HG02840 (cell line): ENCODE data around the gene COLEC12.

Experiments
- ATAC-seq: cut with Tn5 transposase; IDR thresholded peaks from one replicate; pipeline ENCODE4 v1.9.1; 2021; ENCODE audit warnings: mild to moderate bottlenecking, moderate library complexity, moderate number of reproducible peaks; ENCODE audit not compliant: unreplicated experiment, low FRiP score

Gene COLEC12

GRCh38 chr18:393574-393957 lies 106.9 kb downstream of the COLEC12 start:
- ATAC-seq, result no peak

- no peak for ATAC-seq
These were observed 107.5 kb downstream of the COLEC12 start for GRCh38 chr18:392928-393573.

GRCh38 chr18:390741-391478 lies 109.6 kb downstream of the COLEC12 start:
- no peak for ATAC-seq

DNA sequence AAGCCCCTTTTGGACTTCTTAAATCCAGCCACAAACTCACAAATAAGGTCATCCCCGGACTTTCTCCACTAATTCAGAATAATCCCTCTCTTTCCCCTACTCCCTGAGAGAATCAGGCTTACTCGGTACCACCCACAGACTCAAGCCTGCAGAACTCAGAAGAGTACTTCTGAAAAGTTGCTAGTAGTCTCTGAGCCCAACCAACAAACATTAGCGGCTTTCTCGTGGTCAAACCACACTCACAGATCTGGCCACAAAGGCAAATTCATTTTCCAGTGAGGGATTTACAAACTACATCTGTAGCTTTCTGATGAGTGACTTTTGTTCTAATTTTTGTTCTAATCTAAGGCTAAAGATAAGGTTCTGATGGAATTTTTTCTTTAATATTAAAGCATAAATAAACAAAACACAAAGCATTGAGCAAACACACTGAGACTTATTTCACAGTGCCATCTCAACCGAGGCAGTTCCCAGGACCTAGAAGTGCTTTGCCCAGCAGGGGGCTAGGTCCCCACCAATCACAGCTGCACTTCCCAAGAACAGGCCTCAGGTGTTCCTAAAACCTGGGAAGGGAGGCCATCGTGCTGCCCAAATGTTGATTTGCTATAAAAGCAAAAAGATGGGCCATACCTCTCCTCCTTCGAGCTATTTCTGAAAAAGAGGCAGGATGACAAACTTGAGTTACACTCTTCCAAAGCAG lies 110.7 kb downstream of the COLEC12 start:
- ATAC-seq, result no peak

DNA sequence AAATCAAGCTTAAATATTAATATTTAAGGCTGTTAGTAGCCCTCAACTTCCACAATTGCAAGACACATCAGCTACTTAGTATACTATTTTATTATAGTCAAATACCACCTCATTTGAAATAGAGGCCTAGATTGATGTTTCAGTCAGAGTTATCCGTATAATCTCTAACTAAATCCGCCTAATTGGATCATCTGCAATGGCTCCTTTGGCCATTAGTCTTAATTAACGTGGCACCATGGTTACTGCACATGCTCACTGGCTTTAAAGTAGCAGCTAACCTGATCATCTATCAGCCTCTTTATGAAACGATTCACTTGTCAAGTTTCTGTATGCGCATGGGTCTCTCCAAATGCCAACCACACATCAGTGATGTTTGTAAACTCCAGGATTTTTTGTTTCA lies 112.3 kb downstream of the COLEC12 start:
- no peak for ATAC-seq

- ATAC-seq, result no peak
These were observed 113.5 kb downstream of the COLEC12 start for GRCh38 chr18:386994-387393.

DNA sequence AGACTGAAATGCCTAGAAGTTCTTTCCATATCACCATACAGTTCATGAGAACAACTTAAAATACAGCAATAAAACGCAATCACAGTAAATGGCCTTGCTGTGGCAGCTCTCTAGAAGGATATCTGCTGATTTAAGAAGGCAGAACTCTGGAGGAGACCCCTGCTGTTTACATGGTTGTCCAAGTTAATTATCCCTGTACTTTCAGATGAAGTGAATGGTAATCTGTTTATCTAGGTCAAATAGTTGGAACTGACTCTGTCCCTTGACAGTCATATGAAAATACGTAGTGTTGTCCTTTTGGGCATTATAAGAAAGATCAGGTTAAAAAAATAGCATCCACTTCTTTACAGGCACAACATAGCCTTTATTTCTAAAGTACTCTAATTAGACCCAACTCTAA lies 115.6 kb downstream of the COLEC12 start:
- no peak for ATAC-seq

GRCh38 chr18:383135-383534 lies 117.4 kb downstream of the COLEC12 start:
- no peak for ATAC-seq

- no peak for ATAC-seq
These were observed 118.0 kb downstream of the COLEC12 start for GRCh38 chr18:382423-382984.

DNA sequence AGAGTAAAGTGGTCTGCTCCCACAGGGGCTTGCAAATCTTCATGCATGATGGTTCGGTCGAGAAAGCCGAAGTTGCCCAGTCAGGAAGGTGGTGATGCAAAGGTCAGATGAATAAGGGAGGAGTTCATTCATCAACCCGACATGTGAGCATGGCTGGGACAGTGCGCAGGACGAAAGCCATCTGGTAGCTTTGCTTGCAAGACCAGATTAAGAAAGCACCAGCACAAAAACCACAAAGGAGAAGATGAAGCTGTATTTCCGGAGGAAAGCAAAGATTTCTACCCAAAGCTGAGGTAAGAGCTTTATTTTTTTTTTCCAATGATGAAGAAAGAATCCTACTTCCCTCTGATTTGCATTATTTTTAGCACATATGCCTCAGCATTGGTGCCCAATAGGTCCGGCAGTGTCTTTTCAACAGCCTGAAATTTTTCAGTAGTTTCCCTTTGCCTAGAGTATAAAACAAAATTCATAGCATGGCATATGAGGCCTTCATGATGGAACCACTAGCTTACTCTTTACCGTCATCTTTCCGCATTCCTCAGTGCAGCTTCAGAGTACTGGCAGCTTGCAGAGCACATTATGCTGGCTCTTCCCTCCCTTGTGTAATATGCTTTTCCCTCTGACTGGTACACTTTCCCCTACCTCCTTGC lies 120.7 kb downstream of the COLEC12 start:
- no peak for ATAC-seq

DNA sequence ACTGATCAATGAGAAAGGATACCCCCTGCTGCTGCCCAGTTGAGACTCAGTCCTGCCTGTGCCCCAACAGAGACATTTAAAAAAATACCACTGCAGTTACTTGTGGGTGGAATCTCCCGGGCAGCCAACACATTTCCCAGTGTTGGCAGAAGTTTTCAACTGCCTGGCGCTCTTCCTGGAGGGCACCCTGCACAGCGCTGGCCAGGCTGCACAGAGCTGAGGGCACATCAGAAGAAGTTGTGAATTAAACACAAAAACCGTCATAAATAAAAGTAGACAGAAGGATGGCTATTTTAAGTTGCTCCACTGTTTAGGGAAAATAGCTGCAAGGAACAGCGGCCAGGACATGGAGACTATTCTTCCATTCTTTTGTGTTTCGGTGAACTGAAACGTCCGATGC lies 122.4 kb downstream of the COLEC12 start:
- no peak for ATAC-seq

- ATAC-seq, result no peak
These were observed 123.4 kb downstream of the COLEC12 start for GRCh38 chr18:377088-377487.

DNA sequence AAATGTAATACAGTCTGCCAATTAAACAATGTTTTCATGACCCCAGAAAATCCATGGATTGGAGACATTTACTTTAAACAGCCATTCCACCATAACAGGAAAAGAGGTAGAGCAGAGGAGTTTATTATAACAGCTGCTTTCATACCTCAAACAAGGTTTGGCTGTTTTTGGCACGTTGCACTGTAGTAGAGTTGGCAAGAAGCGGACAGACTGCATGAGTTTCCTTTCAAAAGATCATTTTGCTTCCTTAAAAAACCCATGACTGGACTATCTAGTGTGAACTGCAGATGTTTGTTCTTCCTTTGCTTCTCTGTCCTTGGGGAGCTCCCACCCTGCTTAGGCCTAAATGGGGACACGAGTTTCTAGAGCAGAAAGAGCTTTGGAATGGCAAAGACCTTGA lies 124.2 kb downstream of the COLEC12 start:
- ATAC-seq, result no peak

- no peak for ATAC-seq
These were observed 125.8 kb downstream of the COLEC12 start for GRCh38 chr18:374721-375168.

DNA sequence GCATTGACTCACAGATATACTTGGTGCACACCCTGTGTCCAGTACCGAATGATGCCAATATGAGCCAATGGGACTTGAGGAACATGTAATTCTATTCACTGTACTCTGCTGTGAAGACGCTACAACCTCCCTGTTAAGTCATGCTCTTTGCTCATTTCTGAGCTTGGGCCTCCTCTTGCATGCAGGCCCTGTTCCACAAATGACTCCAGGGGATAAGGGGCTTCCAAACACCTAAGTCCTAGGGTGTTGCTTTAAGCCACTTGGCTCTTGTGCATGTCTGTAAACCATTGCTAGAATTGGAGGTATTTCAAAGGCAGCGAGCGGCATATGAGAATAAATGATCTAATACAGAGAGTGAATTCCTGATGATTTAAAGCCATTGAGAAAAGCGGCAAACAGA lies 126.7 kb downstream of the COLEC12 start:
- no peak for ATAC-seq

GRCh38 chr18:371609-371982 lies 128.9 kb downstream of the COLEC12 start:
- ATAC-seq, result no peak

DNA sequence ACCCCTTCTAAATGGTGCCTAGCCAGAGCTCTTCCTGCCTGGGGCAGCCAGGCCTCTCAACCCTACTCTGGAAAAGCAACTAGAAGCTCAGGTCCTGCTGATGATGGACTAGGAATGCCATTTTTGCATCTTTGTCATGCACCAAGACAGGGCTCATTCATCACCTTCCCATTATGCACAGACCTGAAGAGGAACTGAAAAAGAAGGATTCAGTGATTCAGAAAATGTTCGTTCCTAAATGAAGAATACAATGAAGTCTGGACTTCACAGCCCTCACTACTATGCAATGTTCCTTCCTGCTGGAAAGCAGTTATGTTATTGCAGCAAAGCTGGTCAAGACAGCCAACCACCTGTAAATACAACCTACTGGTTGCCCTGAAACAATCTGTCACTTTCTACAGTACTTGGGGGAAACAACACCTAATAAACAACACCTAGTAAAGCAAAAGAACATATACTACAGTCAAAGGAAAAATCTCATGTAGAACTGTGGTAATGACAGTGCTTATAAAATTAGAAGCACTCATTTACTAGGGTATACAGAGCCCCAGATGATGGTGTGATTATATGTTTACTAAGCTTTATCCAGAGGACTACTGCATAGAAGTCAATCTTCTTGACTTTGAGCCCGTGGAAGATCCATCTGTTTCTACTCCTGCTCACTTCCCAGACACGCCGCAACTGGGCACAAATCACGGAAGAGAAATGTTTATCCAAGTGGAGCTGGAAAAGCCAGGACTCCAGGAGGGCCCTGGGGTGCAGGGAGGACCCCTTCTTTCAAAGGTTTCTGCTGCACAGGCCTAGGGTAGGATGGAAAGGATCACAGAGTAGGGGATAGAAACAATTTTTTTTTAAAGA lies 129.5 kb downstream of the COLEC12 start:
- ATAC-seq, result no peak

- ATAC-seq, result no peak
These were observed 131.1 kb downstream of the COLEC12 start for GRCh38 chr18:369224-370015.

DNA sequence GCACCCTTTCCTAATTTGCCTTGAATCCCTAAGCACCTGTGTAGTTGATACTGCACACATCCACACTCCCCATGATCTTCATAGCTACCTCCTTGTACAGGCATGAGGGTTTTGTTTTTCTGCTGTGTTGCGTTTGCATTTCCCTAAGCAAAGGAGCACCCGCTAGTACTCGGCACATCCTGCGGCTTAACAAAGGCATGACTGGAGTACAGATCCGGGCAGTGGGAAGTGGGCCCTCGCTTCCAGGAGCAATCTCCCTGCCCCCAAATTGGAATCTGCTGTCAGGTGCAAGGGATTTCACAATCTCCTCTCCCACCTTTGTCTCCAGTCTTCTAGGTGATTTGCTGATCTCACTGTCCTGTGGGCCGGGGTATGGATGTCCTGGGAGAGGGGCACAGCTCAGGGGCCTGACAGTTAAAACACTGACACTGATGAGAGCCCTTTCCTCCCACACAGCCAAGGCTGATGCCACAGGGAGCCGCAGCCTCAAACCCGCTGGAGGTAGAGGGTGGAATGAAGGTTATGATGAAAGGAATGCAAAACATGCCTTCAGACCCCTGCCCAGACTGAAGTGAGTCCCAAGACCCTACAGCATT lies 133.9 kb downstream of the COLEC12 start:
- no peak for ATAC-seq
